ENCODE measurements around the gene RALB.

RALB gene

GRCh38 chr2:120291401-120292311 lies 39.0 kb downstream of the RALB start:
- Histone ChIP-seq H3K4me3 (ENCODE audit: insufficient read depth, low read depth, low read length, poor library complexity, severe bottlenecking) (no peak overlapping the region), H3K36me3 (ENCODE audit: control insufficient read depth, insufficient read depth, low read length) (peaks cover 33% of the 10 kb centered on the region), H3K27ac (ENCODE audit: insufficient read depth, low read length, poor library complexity, severe bottlenecking) (no peak overlapping the region), H3K9me3 (ENCODE audit: control insufficient read depth, low read length) (no peaks in the 10 kb centered on the region), H3K4me1 (ENCODE audit: control insufficient read depth, insufficient read depth, low read length, poor library complexity, severe bottlenecking) (no peaks in the 10 kb centered on the region), H3K27me3 (replicated peaks; ENCODE audit: control insufficient read depth, insufficient read depth, low read length, poor library complexity, severe bottlenecking) (no peaks in the 10 kb centered on the region)
- no peak for DNase-seq

GRCh38 chr2:120293096-120294007 lies 40.7 kb downstream of the RALB start:
- peaks cover 38% of the 10 kb centered on the region for H3K36me3 ChIP-seq (ENCODE audit: control insufficient read depth, insufficient read depth, low read length)
- H3K27me3 ChIP-seq (replicated peaks; ENCODE audit: control insufficient read depth, insufficient read depth, low read length, poor library complexity, severe bottlenecking), result no peaks in the 10 kb centered on the region
- H3K27ac ChIP-seq (ENCODE audit: insufficient read depth, low read length, poor library complexity, severe bottlenecking), result no peak overlapping the region
- no peaks in the 10 kb centered on the region for H3K4me1 ChIP-seq (ENCODE audit: control insufficient read depth, insufficient read depth, low read length, poor library complexity, severe bottlenecking)
- H3K9me3 ChIP-seq (ENCODE audit: control insufficient read depth, low read length), result no peaks in the 10 kb centered on the region
- H3K4me3 ChIP-seq (ENCODE audit: insufficient read depth, low read depth, low read length, poor library complexity, severe bottlenecking), result no peak overlapping the region
- DNase-seq, result no peak

- no peaks in the 10 kb centered on the region for H3K9me3 ChIP-seq (ENCODE audit: control insufficient read depth, low read length)
- H3K27me3 ChIP-seq (replicated peaks; ENCODE audit: control insufficient read depth, insufficient read depth, low read length, poor library complexity, severe bottlenecking), result no peaks in the 10 kb centered on the region
- H3K4me1 ChIP-seq (ENCODE audit: control insufficient read depth, insufficient read depth, low read length, poor library complexity, severe bottlenecking), result no peaks in the 10 kb centered on the region
- no peak for DNase-seq
- peaks cover 38% of the 10 kb centered on the region for H3K36me3 ChIP-seq (ENCODE audit: control insufficient read depth, insufficient read depth, low read length)
- H3K27ac ChIP-seq (ENCODE audit: insufficient read depth, low read length, poor library complexity, severe bottlenecking), result no peak overlapping the region
- no peak overlapping the region for H3K4me3 ChIP-seq (ENCODE audit: insufficient read depth, low read depth, low read length, poor library complexity, severe bottlenecking)
Observed at GRCh38 chr2:120294008-120294340, 41.3 kb downstream of the RALB start.

GRCh38 chr2:120298173-120298835 lies 45.7 kb downstream of the RALB start:
- Histone ChIP-seq H3K27me3 (replicated peaks; ENCODE audit: control insufficient read depth, insufficient read depth, low read length, poor library complexity, severe bottlenecking) (no peaks in the 10 kb centered on the region), H3K9me3 (ENCODE audit: control insufficient read depth, low read length) (no peaks in the 10 kb centered on the region), H3K27ac (ENCODE audit: insufficient read depth, low read length, poor library complexity, severe bottlenecking) (no peak overlapping the region), H3K36me3 (ENCODE audit: control insufficient read depth, insufficient read depth, low read length) (peaks cover 20% of the 10 kb centered on the region), H3K4me1 (ENCODE audit: control insufficient read depth, insufficient read depth, low read length, poor library complexity, severe bottlenecking) (no peaks in the 10 kb centered on the region), H3K4me3 (ENCODE audit: insufficient read depth, low read depth, low read length, poor library complexity, severe bottlenecking) (no peak overlapping the region)
- DNase-seq, result no peak

- Histone ChIP-seq H3K4me1 (ENCODE audit: control insufficient read depth, insufficient read depth, low read length, poor library complexity, severe bottlenecking) (no peaks in the 10 kb centered on the region), H3K27ac (ENCODE audit: insufficient read depth, low read length, poor library complexity, severe bottlenecking) (no peak overlapping the region), H3K4me3 (ENCODE audit: insufficient read depth, low read depth, low read length, poor library complexity, severe bottlenecking) (no peak overlapping the region), H3K27me3 (replicated peaks; ENCODE audit: control insufficient read depth, insufficient read depth, low read length, poor library complexity, severe bottlenecking) (no peaks in the 10 kb centered on the region), H3K36me3 (ENCODE audit: control insufficient read depth, insufficient read depth, low read length) (peaks cover 14% of the 10 kb centered on the region), H3K9me3 (ENCODE audit: control insufficient read depth, low read length) (no peaks in the 10 kb centered on the region)
- no peak for DNase-seq
Observed at GRCh38 chr2:120299004-120299403, 46.4 kb downstream of the RALB start.

GRCh38 chr2:120299561-120299960 lies 46.9 kb downstream of the RALB start:
- Histone ChIP-seq H3K27ac (ENCODE audit: insufficient read depth, low read length, poor library complexity, severe bottlenecking) (no peak overlapping the region), H3K4me1 (ENCODE audit: control insufficient read depth, insufficient read depth, low read length, poor library complexity, severe bottlenecking) (no peaks in the 10 kb centered on the region), H3K4me3 (ENCODE audit: insufficient read depth, low read depth, low read length, poor library complexity, severe bottlenecking) (no peak overlapping the region), H3K36me3 (ENCODE audit: control insufficient read depth, insufficient read depth, low read length) (peaks cover 8% of the 10 kb centered on the region), H3K9me3 (ENCODE audit: control insufficient read depth, low read length) (no peaks in the 10 kb centered on the region), H3K27me3 (replicated peaks; ENCODE audit: control insufficient read depth, insufficient read depth, low read length, poor library complexity, severe bottlenecking) (no peaks in the 10 kb centered on the region)
- DNase-seq, result no peak

GRCh38 chr2:120300385-120300784 lies 47.7 kb downstream of the RALB start:
- H3K27me3 ChIP-seq (replicated peaks; ENCODE audit: control insufficient read depth, insufficient read depth, low read length, poor library complexity, severe bottlenecking), result no peaks in the 10 kb centered on the region
- H3K4me3 ChIP-seq (ENCODE audit: insufficient read depth, low read depth, low read length, poor library complexity, severe bottlenecking), result no peak overlapping the region
- H3K9me3 ChIP-seq (ENCODE audit: control insufficient read depth, low read length), result no peaks in the 10 kb centered on the region
- DNase-seq, result no peak
- peaks cover 5% of the 10 kb centered on the region for H3K36me3 ChIP-seq (ENCODE audit: control insufficient read depth, insufficient read depth, low read length)
- no peak overlapping the region for H3K27ac ChIP-seq (ENCODE audit: insufficient read depth, low read length, poor library complexity, severe bottlenecking)
- no peaks in the 10 kb centered on the region for H3K4me1 ChIP-seq (ENCODE audit: control insufficient read depth, insufficient read depth, low read length, poor library complexity, severe bottlenecking)

GRCh38 chr2:120301284-120301683 lies 48.6 kb downstream of the RALB start:
- Histone ChIP-seq H3K36me3 (ENCODE audit: control insufficient read depth, insufficient read depth, low read length) (peaks cover 5% of the 10 kb centered on the region), H3K27ac (ENCODE audit: insufficient read depth, low read length, poor library complexity, severe bottlenecking) (no peak overlapping the region), H3K4me1 (ENCODE audit: control insufficient read depth, insufficient read depth, low read length, poor library complexity, severe bottlenecking) (no peaks in the 10 kb centered on the region), H3K9me3 (ENCODE audit: control insufficient read depth, low read length) (no peaks in the 10 kb centered on the region), H3K27me3 (replicated peaks; ENCODE audit: control insufficient read depth, insufficient read depth, low read length, poor library complexity, severe bottlenecking) (no peaks in the 10 kb centered on the region), H3K4me3 (ENCODE audit: insufficient read depth, low read depth, low read length, poor library complexity, severe bottlenecking) (no peak overlapping the region)
- DNase-seq, result no peak

- no peak overlapping the region for H3K27ac ChIP-seq (ENCODE audit: insufficient read depth, low read length, poor library complexity, severe bottlenecking)
- DNase-seq, result no peak
- H3K27me3 ChIP-seq (replicated peaks; ENCODE audit: control insufficient read depth, insufficient read depth, low read length, poor library complexity, severe bottlenecking), result no peaks in the 10 kb centered on the region
- no peaks in the 10 kb centered on the region for H3K36me3 ChIP-seq (ENCODE audit: control insufficient read depth, insufficient read depth, low read length)
- no peaks in the 10 kb centered on the region for H3K4me1 ChIP-seq (ENCODE audit: control insufficient read depth, insufficient read depth, low read length, poor library complexity, severe bottlenecking)
- no peak overlapping the region for H3K4me3 ChIP-seq (ENCODE audit: insufficient read depth, low read depth, low read length, poor library complexity, severe bottlenecking)
- H3K9me3 ChIP-seq (ENCODE audit: control insufficient read depth, low read length), result no peaks in the 10 kb centered on the region
Observed at GRCh38 chr2:120302301-120302700, 49.6 kb downstream of the RALB start.
